ENCODE results near the gene ADK. TPM values are rescaled to one million over a fixed set of nuclear protein-coding genes. Genes with fewer than 3 reads are reported as not detected.

Gene ADK
- total RNA-seq, 1 donor from 2014 or later = 64.5 TPM

DNA sequence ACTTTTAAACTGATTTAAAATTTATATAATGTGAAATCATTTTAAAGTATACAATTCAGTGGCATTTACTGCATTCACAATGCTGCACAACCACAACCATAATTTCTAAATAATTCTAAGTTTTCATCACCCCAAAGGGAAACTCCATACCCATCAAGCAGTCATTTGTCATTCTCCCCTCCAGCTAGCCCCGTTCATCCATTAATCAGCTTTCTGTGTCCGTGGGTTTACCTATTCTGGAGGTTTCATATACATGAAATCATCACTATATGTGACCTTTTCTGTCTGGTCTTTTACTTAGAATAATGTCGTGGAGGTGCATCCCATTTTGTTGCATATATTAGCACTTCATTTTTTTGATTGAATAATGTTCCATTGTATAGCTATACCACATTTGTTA lies 214.1 kb downstream of the ADK start:
- Mint-ChIP-seq H3K27me3 (ENCODE audit: low read depth) (no peaks in the 10 kb centered on the region), H3K4me3 (ENCODE audit: low read depth) (no peak overlapping the region), H3K36me3 (ENCODE audit: low read depth) (peaks cover 52% of the 10 kb centered on the region), H3K9me3 (peaks cover 36% of the 10 kb centered on the region), H3K4me1 (ENCODE audit: low read depth) (peaks cover 24% of the 10 kb centered on the region), H3K27ac (no peak overlapping the region)
- no peak for DNase-seq (ENCODE audit: low spot score)
- intact Hi-C loops (cut with micrococcal nuclease) = loop anchor here (2.0 to 10.0 kb wide), 2 partner anchors 80 to 220 kb away; no protein-coding TSS in a partner anchor

DNA sequence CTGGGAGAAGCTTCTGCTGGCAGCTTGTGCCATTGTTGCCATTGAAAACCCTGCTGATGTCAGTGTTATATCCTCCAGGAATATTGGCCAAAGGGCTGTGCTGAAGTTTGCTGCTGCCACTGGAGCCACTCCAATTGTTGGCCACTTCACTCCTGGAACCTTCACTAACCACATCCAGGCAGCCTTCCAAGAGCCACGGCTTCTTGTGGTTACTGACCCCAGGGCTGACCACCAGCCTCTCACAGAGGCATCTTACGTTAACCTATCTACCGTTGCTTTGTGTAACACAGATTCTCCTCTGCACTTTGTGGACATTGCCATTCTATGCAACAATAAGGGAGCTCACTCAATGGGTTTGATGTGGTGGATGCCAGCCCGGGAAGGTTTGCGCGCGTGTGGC lies 220.7 kb downstream of the ADK start:
- H3K36me3 Mint-ChIP-seq (ENCODE audit: low read depth) = peaks cover 20% of the 10 kb centered on the region
- DNase-seq (ENCODE audit: low spot score) = no peak
- no peaks in the 10 kb centered on the region for H3K9me3 Mint-ChIP-seq
- intact Hi-C loops (cut with micrococcal nuclease) = no loop called here
- H3K27me3 Mint-ChIP-seq (ENCODE audit: low read depth) = no peaks in the 10 kb centered on the region
- peaks cover 2% of the 10 kb centered on the region for H3K4me1 Mint-ChIP-seq (ENCODE audit: low read depth)
- H3K4me3 Mint-ChIP-seq (ENCODE audit: low read depth) = no peak overlapping the region
- no peak overlapping the region for H3K27ac Mint-ChIP-seq

DNA sequence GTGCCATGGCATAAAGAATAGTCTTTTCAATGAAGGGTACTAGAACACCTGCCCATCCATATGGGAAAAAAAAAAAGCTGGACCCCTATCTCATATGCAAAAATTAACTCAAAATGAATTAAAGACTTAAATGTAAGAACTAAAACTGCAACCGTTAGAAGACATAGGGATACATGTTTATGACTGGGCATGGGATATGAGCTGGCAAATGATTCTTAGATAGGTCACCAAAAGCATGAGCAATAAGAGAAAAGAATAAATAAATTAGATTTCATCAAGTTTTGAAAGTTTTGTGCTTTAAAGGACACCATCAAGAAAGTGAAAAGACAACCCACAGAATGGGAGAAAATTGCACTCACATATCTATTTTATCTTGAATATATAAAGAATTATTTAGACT lies 222.0 kb downstream of the ADK start:
- Mint-ChIP-seq H3K9me3 (no peaks in the 10 kb centered on the region), H3K27ac (no peak overlapping the region), H3K36me3 (ENCODE audit: low read depth) (peaks cover 26% of the 10 kb centered on the region), H3K4me1 (ENCODE audit: low read depth) (peaks cover 2% of the 10 kb centered on the region), H3K27me3 (ENCODE audit: low read depth) (no peaks in the 10 kb centered on the region), H3K4me3 (ENCODE audit: low read depth) (no peak overlapping the region)
- no peak for DNase-seq (ENCODE audit: low spot score)
- intact Hi-C loops (cut with micrococcal nuclease) = no loop called here

DNA sequence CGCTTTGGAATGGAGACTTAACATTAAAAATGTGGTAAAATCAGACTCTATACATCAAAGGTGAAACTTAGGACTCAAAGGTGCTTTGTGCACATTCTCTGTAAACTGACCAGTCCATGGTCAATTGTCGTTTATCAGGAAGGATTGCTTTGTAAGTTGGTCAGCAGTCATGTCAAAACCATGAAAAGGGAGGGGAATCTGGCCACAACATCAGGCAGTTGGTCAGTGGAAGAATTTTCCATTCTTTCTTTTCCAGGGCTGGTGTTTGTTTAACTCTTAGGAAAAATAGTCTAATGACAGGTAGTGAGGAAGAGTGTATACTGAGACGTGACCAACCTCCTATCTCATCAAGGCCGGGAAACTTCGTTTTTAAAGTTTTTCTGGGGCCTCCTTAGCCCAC lies 226.5 kb downstream of the ADK start:
- intact Hi-C loops (cut with micrococcal nuclease) = no loop called here
- H3K27me3 Mint-ChIP-seq (ENCODE audit: low read depth) = no peaks in the 10 kb centered on the region
- no peak overlapping the region for H3K27ac Mint-ChIP-seq
- no peak overlapping the region for H3K4me3 Mint-ChIP-seq (ENCODE audit: low read depth)
- H3K4me1 Mint-ChIP-seq (ENCODE audit: low read depth) = peaks cover 6% of the 10 kb centered on the region
- DNase-seq (ENCODE audit: low spot score) = no peak
- peaks cover 13% of the 10 kb centered on the region for H3K36me3 Mint-ChIP-seq (ENCODE audit: low read depth)
- H3K9me3 Mint-ChIP-seq = no peaks in the 10 kb centered on the region

DNA sequence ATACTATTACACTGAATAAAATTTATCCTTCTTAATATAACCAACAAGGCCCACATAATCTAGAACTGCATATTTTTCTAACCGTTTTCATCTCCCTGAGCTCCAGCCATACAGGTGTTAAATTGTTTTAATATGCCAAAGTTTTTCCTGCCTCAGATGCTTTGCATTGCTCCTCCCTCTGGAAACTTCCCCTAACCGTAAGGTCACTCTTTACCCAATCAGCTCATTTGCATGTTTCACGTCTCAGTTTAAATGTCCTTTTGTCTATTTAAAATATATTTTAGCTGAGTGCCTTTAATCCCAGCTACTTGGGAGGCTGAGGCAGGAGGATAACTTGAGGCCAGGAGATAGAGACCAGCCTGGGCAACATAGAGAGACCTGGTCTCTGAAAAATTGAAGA lies 228.5 kb downstream of the ADK start:
- peaks cover 10% of the 10 kb centered on the region for H3K36me3 Mint-ChIP-seq (ENCODE audit: low read depth)
- DNase-seq (ENCODE audit: low spot score) = no peak
- intact Hi-C loops (cut with micrococcal nuclease) = no loop called here
- H3K4me3 Mint-ChIP-seq (ENCODE audit: low read depth) = no peak overlapping the region
- peaks cover 15% of the 10 kb centered on the region for H3K4me1 Mint-ChIP-seq (ENCODE audit: low read depth)
- no peaks in the 10 kb centered on the region for H3K27me3 Mint-ChIP-seq (ENCODE audit: low read depth)
- no peaks in the 10 kb centered on the region for H3K9me3 Mint-ChIP-seq
- no peak overlapping the region for H3K27ac Mint-ChIP-seq

DNA sequence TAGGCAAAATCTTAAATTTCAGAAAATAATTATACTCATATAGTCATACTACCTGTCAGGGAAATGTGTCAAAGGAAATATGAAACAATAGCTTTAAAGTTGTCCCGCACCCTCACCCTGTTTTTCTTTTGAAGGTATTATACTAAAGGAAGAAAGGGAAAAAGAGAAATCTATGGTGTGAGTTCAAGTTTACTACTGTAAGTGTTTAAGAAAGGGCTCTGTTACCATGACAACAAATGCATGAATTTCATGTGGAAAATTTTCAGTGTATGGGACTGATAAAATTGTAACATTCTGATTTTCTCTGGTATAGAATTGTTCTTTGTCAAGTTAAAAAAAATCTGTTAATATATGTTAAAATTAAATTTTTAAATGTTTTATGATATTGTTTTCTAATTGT lies 229.8 kb downstream of the ADK start:
- no peak overlapping the region for H3K4me3 Mint-ChIP-seq (ENCODE audit: low read depth)
- no peak for DNase-seq (ENCODE audit: low spot score)
- H3K27me3 Mint-ChIP-seq (ENCODE audit: low read depth) = no peaks in the 10 kb centered on the region
- peaks cover 10% of the 10 kb centered on the region for H3K36me3 Mint-ChIP-seq (ENCODE audit: low read depth)
- no peaks in the 10 kb centered on the region for H3K9me3 Mint-ChIP-seq
- no peak overlapping the region for H3K27ac Mint-ChIP-seq
- peaks cover 24% of the 10 kb centered on the region for H3K4me1 Mint-ChIP-seq (ENCODE audit: low read depth)
- intact Hi-C loops (cut with micrococcal nuclease) = no loop called here

DNA sequence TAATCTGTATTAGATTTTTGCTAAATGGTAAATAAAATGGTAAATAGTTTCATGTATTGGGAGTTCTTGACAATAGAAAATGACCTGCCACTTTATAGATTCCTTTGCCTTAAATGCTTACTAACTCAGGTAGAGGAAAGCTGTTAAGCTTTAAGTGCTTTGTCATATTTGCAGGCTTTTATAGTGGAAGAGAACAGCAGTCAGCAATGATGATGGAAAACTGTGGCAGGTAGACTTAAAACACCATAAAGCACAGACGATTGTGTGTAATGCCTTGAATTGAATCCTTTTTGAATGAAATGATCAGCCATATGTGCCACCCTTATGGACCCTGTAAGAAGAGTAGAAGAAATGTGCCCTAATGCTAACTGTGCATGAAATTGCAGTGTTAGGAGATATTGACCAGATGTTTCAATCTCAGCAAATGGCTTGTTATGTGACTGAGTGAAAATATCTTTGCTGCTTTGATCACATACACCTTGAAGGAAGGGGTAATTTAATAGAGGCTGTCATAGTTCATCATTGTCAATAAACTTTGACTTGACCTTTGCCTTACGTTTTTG lies 230.4 kb downstream of the ADK start:
- H3K4me1 Mint-ChIP-seq (ENCODE audit: low read depth) = peaks cover 27% of the 10 kb centered on the region
- intact Hi-C loops (cut with micrococcal nuclease) = no loop called here
- H3K36me3 Mint-ChIP-seq (ENCODE audit: low read depth) = peaks cover 10% of the 10 kb centered on the region
- H3K27me3 Mint-ChIP-seq (ENCODE audit: low read depth) = no peaks in the 10 kb centered on the region
- H3K27ac Mint-ChIP-seq = no peak overlapping the region
- no peak for DNase-seq (ENCODE audit: low spot score)
- H3K9me3 Mint-ChIP-seq = no peaks in the 10 kb centered on the region
- H3K4me3 Mint-ChIP-seq (ENCODE audit: low read depth) = no peak overlapping the region

DNA sequence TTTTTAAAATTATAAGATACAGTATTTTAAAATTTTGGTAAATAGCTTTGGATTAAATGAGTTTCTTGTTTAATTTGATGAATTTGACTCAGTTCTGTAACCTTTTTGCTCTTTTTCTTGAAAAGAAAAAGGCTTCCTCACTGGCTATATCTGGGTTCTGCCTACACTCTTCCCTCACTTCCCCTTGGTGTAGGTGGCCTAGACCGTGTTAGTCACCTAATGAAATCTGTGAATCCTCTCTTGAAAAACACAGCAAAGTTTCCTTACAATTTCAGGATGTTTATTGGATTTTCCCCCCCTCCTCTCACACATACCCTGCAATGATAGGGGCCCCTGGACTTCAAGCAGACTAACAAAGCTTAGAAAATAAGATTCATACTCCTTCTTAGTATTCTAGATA lies 231.6 kb downstream of the ADK start:
- Mint-ChIP-seq H3K36me3 (ENCODE audit: low read depth) (peaks cover 2% of the 10 kb centered on the region), H3K9me3 (no peaks in the 10 kb centered on the region), H3K4me3 (ENCODE audit: low read depth) (no peak overlapping the region), H3K27ac (no peak overlapping the region), H3K27me3 (ENCODE audit: low read depth) (no peaks in the 10 kb centered on the region), H3K4me1 (ENCODE audit: low read depth) (peaks cover 31% of the 10 kb centered on the region)
- no peak for DNase-seq (ENCODE audit: low spot score)
- intact Hi-C loops (cut with micrococcal nuclease) = no loop called here

DNA sequence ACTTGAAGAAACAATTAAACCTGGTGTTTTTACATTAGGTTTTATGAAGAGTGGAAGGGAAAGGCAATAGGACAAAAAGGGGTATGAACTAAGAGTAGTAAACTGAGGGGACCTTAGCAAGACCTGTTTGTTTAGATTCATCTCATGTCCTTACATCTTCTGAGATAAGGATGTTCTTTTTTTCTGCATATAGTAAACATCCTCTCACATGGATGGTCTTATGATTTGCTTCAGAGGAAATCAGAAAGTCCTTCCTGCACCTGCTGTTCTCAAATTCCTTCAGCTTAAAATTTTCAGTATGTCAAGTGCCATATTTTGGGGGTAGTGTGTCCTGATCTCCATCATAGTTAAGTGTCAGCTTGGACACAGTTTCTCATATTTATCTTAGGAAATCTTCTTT lies 232.6 kb downstream of the ADK start:
- Mint-ChIP-seq H3K36me3 (ENCODE audit: low read depth) (peaks cover under 1% of the 10 kb centered on the region), H3K9me3 (no peaks in the 10 kb centered on the region), H3K27ac (no peak overlapping the region), H3K4me3 (ENCODE audit: low read depth) (no peak overlapping the region), H3K4me1 (ENCODE audit: low read depth) (peaks cover 31% of the 10 kb centered on the region), H3K27me3 (ENCODE audit: low read depth) (no peaks in the 10 kb centered on the region)
- DNase-seq (ENCODE audit: low spot score) = no peak
- intact Hi-C loops (cut with micrococcal nuclease) = no loop called here

DNA sequence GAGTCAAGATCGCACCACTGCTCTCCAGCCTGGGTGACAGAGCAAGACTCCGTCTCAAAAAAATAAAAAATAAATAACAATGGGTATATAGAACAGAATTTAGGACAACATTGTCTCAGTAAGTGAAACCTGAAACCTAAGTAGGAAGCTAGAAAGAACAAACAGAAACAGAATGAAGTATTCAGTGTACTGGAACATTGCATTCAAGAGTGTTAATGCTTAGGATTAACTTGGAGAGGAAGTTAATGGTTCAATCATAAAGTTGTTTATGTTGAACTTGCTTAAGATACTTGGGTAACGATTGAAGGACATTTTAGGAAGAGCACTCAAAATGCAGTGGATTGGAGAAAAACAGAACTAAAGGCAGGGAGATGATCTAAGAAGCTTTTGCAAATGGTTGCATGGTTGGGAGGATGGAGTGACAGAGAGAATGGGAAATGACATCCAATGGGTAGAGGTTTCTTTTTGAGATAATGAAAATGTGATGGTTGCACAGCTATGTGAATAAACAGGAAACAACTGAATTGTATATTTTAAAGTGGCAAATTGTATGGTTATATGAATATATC lies 233.7 kb downstream of the ADK start:
- no peak for DNase-seq (ENCODE audit: low spot score)
- Mint-ChIP-seq H3K4me3 (ENCODE audit: low read depth) (no peak overlapping the region), H3K27ac (peak overlapping the region; percentile 0), H3K36me3 (ENCODE audit: low read depth) (peaks cover 3% of the 10 kb centered on the region), H3K4me1 (ENCODE audit: low read depth) (peaks cover 36% of the 10 kb centered on the region), H3K27me3 (ENCODE audit: low read depth) (no peaks in the 10 kb centered on the region), H3K9me3 (no peaks in the 10 kb centered on the region)
- intact Hi-C loops (cut with micrococcal nuclease) = no loop called here

DNA sequence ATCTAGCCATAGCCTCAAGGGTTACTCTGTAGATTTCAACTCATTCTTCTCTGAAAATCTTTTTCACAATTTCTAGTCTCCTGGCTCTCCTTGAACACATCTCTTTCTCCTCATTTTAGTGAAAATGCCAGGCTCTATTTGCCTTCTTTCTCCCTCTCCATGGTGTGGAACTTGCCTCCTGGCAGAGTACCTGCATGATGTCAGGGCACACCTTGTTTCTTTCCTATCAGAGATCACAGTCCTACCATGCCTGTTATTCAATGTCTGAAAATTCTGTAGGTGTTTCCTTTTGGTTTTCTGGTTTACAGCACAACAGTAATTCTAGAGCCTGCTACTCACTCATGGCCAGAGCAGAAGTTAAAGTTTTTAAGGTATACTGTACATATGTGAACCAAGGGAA lies 237.8 kb downstream of the ADK start:
- DNase-seq (ENCODE audit: low spot score) = no peak
- peak overlapping the region; percentile 50 for H3K27ac Mint-ChIP-seq
- H3K36me3 Mint-ChIP-seq (ENCODE audit: low read depth) = peaks cover 3% of the 10 kb centered on the region
- H3K4me3 Mint-ChIP-seq (ENCODE audit: low read depth) = no peak overlapping the region
- H3K9me3 Mint-ChIP-seq = no peaks in the 10 kb centered on the region
- intact Hi-C loops (cut with micrococcal nuclease) = no loop called here
- peaks cover 26% of the 10 kb centered on the region for H3K4me1 Mint-ChIP-seq (ENCODE audit: low read depth)
- H3K27me3 Mint-ChIP-seq (ENCODE audit: low read depth) = no peaks in the 10 kb centered on the region

DNA sequence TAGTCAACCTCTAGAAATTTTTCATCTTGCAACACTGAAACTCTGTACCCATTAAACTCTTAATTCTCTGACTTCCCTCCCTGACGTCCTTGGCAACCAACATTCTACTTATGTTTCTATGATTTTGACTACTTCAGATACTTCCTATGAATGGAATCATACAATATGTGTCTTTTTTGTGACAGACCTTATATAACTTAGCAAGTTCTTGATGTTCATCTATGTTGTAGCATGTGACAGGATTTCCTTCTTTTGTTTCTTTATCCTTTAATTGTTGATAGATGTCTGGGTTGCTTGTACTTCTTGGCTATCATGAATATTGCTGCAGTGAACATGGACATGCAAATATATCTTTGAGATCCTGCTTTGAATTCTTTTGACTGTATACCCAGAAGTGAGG lies 240.8 kb downstream of the ADK start:
- no peak for DNase-seq (ENCODE audit: low spot score)
- intact Hi-C loops (cut with micrococcal nuclease) = no loop called here
- Mint-ChIP-seq H3K4me1 (ENCODE audit: low read depth) (peaks cover 10% of the 10 kb centered on the region), H3K9me3 (no peaks in the 10 kb centered on the region), H3K36me3 (ENCODE audit: low read depth) (peaks cover 16% of the 10 kb centered on the region), H3K27ac (no peak overlapping the region), H3K4me3 (ENCODE audit: low read depth) (no peak overlapping the region), H3K27me3 (ENCODE audit: low read depth) (no peaks in the 10 kb centered on the region)

DNA sequence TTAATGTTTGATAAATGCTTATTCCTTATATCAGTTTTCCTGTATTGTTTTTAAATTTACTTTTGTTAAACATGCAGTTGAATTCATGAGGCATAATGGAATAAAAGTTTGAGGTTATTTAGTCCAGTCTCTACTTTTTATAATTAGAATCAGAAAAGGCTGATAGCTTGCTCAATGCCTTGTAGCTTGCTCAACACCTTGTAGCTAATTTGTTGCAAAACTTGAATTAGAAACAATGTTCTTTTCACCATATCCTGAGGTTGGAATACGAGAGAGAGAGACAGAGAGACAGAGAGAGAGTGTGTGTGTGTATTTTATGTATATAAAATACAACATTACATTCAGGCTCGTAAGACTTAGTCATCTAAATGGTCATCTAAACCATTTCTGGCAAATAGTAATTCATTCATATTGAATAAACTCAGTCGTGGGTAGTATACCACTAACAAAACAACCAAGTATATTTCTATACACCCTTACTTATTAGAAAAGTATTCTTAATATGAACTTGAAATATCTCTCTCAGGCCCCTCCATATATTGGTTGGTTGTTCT lies 243.5 kb downstream of the ADK start:
- no peak for DNase-seq (ENCODE audit: low spot score)
- no peaks in the 10 kb centered on the region for H3K27me3 Mint-ChIP-seq (ENCODE audit: low read depth)
- intact Hi-C loops (cut with micrococcal nuclease) = no loop called here
- peaks cover 13% of the 10 kb centered on the region for H3K36me3 Mint-ChIP-seq (ENCODE audit: low read depth)
- no peaks in the 10 kb centered on the region for H3K9me3 Mint-ChIP-seq
- H3K4me1 Mint-ChIP-seq (ENCODE audit: low read depth) = peaks cover 4% of the 10 kb centered on the region
- no peak overlapping the region for H3K27ac Mint-ChIP-seq
- H3K4me3 Mint-ChIP-seq (ENCODE audit: low read depth) = no peak overlapping the region

All from activated T-helper 2 cell treated with anti-CD3 and anti-CD28 coated beads, Interferon-gamma antibody, Interleukin-2, Interleukin-4, amounts not matched to agents 10 μg/mL and 5 μg/mL and 100 μg/mL, durations not matched to agents 14 hours and 24 hours and 36 hours (primary cell).